ENCODE results near the gene SPTBN5.

Gene SPTBN5

GRCh38 chr15:41927536-41927935 lies 33.7 kb upstream of the SPTBN5 start:
- peak; percentile 58 for FAIRE-seq
- DNase-seq (ENCODE audit: insufficient read length, low spot score): no peak

GRCh38 chr15:41926185-41927056 lies 32.6 kb upstream of the SPTBN5 start:
- DNase-seq (ENCODE audit: insufficient read length, low spot score) (no peak), FAIRE-seq (peak; percentile 77)

GRCh38 chr15:41925086-41925608 lies 31.3 kb upstream of the SPTBN5 start:
- DNase-seq (ENCODE audit: insufficient read length, low spot score) (no peak), FAIRE-seq (no peak)

- FAIRE-seq (no peak), DNase-seq (ENCODE audit: insufficient read length, low spot score) (no peak)
Measured at GRCh38 chr15:41923401-41923997, 29.6 kb upstream of the SPTBN5 start.

- no peak for DNase-seq (ENCODE audit: insufficient read length, low spot score)
- FAIRE-seq: no peak
Measured at GRCh38 chr15:41922353-41922752, 28.5 kb upstream of the SPTBN5 start.

GRCh38 chr15:41921639-41922038 lies 27.8 kb upstream of the SPTBN5 start:
- DNase-seq (ENCODE audit: insufficient read length, low spot score) (no peak), FAIRE-seq (no peak)

- DNase-seq (ENCODE audit: insufficient read length, low spot score) (no peak), FAIRE-seq (no peak)
Measured at GRCh38 chr15:41921167-41921566, 27.3 kb upstream of the SPTBN5 start.

- no peak for FAIRE-seq
- no peak for DNase-seq (ENCODE audit: insufficient read length, low spot score)
Measured at GRCh38 chr15:41919954-41920538, 26.2 kb upstream of the SPTBN5 start.

GRCh38 chr15:41919201-41919820 lies 25.5 kb upstream of the SPTBN5 start:
- DNase-seq (ENCODE audit: insufficient read length, low spot score): no peak
- FAIRE-seq: no peak

- no peak for FAIRE-seq
- DNase-seq (ENCODE audit: insufficient read length, low spot score): no peak
Measured at GRCh38 chr15:41918506-41919126, 24.8 kb upstream of the SPTBN5 start.

- DNase-seq (ENCODE audit: insufficient read length, low spot score) (no peak), FAIRE-seq (no peak)
Measured at GRCh38 chr15:41917767-41918430, 24.0 kb upstream of the SPTBN5 start.

GRCh38 chr15:41915255-41915994 lies 21.6 kb upstream of the SPTBN5 start:
- no peak for FAIRE-seq
- DNase-seq (ENCODE audit: insufficient read length, low spot score): no peak

- DNase-seq (ENCODE audit: insufficient read length, low spot score): no peak
- FAIRE-seq: no peak
Measured at GRCh38 chr15:41914411-41914810, 20.6 kb upstream of the SPTBN5 start.

- no peak for DNase-seq (ENCODE audit: insufficient read length, low spot score)
- no peak for FAIRE-seq
Measured at GRCh38 chr15:41913256-41913655, 19.4 kb upstream of the SPTBN5 start.

- DNase-seq (ENCODE audit: insufficient read length, low spot score) (no peak), FAIRE-seq (no peak)
Measured at GRCh38 chr15:41911691-41912345, 18.0 kb upstream of the SPTBN5 start.

GRCh38 chr15:41908736-41909461 lies 15.0 kb upstream of the SPTBN5 start:
- FAIRE-seq (no peak), DNase-seq (ENCODE audit: insufficient read length, low spot score) (no peak)

GRCh38 chr15:41907141-41907540 lies 13.3 kb upstream of the SPTBN5 start:
- FAIRE-seq (no peak), DNase-seq (ENCODE audit: insufficient read length, low spot score) (no peak)

- DNase-seq (ENCODE audit: insufficient read length, low spot score): no peak
- FAIRE-seq: no peak
Measured at GRCh38 chr15:41906608-41907007, 12.8 kb upstream of the SPTBN5 start.

All from GM19239 (cell line).